GM23338 (cell line): ENCODE measurements around the gene NRSN2.

Source experiments
- CTCF ChIP-seq, 2 experiments: fragments of 200-600 bp in 1 of 2; sonication (generic) in 1 of 2; conservative IDR thresholded peaks; 2 replicates each; pipeline versions ENCODE4 v1.5.1 to v1.6.1; 2016 to 2017; ENCODE audit warnings: antibody characterized with exemption in 2 of 2, low read depth in 2 of 2, mild to moderate bottlenecking in 2 of 2, moderate library complexity in 1 of 2
- EZH2 ChIP-seq: fragments of 200-600 bp; sonication (generic); IDR thresholded peaks from one replicate; pipeline ENCODE4 v1.8.0; 2017; ENCODE audit warnings: antibody characterized with exemption, mild to moderate bottlenecking, low read depth; ENCODE audit not compliant: unreplicated experiment
- EZH2phosphoT487 ChIP-seq: fragments of 200-600 bp; sonication (generic); IDR thresholded peaks from one replicate; pipeline ENCODE4 v1.8.1; 2018; ENCODE audit warnings: antibody characterized with exemption; ENCODE audit not compliant: unreplicated experiment
- NANOG ChIP-seq: IDR thresholded peaks from 2 replicates; pipeline ENCODE4 v1.6.1; 2016; ENCODE audit warnings: antibody characterized with exemption, borderline replicate concordance
- POLR2AphosphoS5 ChIP-seq: IDR thresholded peaks from 2 replicates; pipeline ENCODE4 v1.6.1; 2016; ENCODE audit warnings: antibody characterized with exemption, low read depth
- REST ChIP-seq: IDR thresholded peaks from one replicate; pipeline ENCODE4 v1.6.1; 2018; ENCODE audit warnings: antibody characterized with exemption; ENCODE audit not compliant: unreplicated experiment
- ZNF331 ChIP-seq: fragments of 250-450 bp; sonication (Bioruptor Pico); IDR thresholded peaks from 2 replicates; pipeline ENCODE4 v1.5.0; 2020; ENCODE audit warnings: low read depth, mild to moderate bottlenecking, moderate library complexity

- TF ChIP-seq CTCF (conservative IDR thresholded peaks at IDR 0.05; ENCODE audit: low read depth in 2 of 2) (no peak), ZNF331 (CRISPR knock-in tag) (no peak), EZH2 (no peak), REST (no peak), POLR2AphosphoS5 (no peak), NANOG (no peak), EZH2phosphoT487 (no peak)
These were observed 12.3 kb upstream of the NRSN2 start for GRCh38 chr20:334578-334977.
